Left lung (tissue), 10 donors: ENCODE results near the gene CSNK2A1. TPM values are rescaled to one million over a fixed set of nuclear protein-coding genes. Genes with fewer than 3 reads are reported as not detected.

Experiments used
- ATAC-seq: fragments of 200-7000 bp; cut with Tn5 transposase; one replicate; pipeline ENCODE4 v1.9.1; 2020; ENCODE audit warnings: moderate library complexity
- DNase-seq, 4 donors: peaks; one replicate each; pipeline ENCODE4 v3.0.0-alpha.2; 2013 to 2020
- H3K27ac ChIP-seq, 2 donors: fragments of 200-600 bp; sonication (generic) in 1 of 2; one replicate each; pipeline versions ENCODE4 v1.5.0 to v1.8.0; 2020 to 2021
- H3K27me3 ChIP-seq, 2 donors: fragments of 200-600 bp; sonication (generic) in 1 of 2; one replicate each; pipeline versions ENCODE4 v1.5.0 to v1.8.0; 2020 to 2021
- H3K36me3 ChIP-seq, 2 donors: fragments of 200-600 bp; sonication (generic) in 1 of 2; one replicate each; pipeline versions ENCODE4 v1.5.0 to v1.8.0; 2020 to 2021
- H3K4me1 ChIP-seq, 2 donors: fragments of 200-600 bp; one replicate each; pipeline ENCODE4 v1.8.0; 2021
- H3K4me3 ChIP-seq, 2 donors: fragments of 200-600 bp; sonication (generic) in 1 of 2; one replicate each; pipeline versions ENCODE4 v1.5.0 to v1.8.0; 2020 to 2021; ENCODE audit warnings: mild to moderate bottlenecking in 1 of 2
- H3K9me3 ChIP-seq, 2 donors: fragments of 200-600 bp; sonication (generic) in 1 of 2; one replicate each; pipeline versions ENCODE4 v1.5.0 to v1.8.0; 2020 to 2021
- CTCF ChIP-seq, 2 donors: fragments of 200-600 bp; sonication (generic) in 1 of 2; IDR thresholded peaks; one replicate each; pipeline versions ENCODE4 v1.5.0 to v1.8.0; 2021; ENCODE audit warnings: antibody characterized with exemption in 2 of 2
- intact Hi-C, 2 donors: fragments of 100-400 bp; cut with DNase I; formaldehyde crosslinking; loops; one replicate each; pipeline versions ENCODE4 v1.11.2 to v1.14.2; 2022
- polyA plus RNA-seq, 6 donors: library from polyadenylated mRNA; unstranded; fragments of 120-200 nt; gene quantifications; one replicate each; pipeline ENCODE4 v1.2.1, GENCODE V29; 2013; ENCODE audit not compliant: insufficient read length in 6 of 6
- total RNA-seq, 2 donors: library from RNA; stranded (reverse); fragmentation: NEBNext Ultra II Directional; extraction: Animal tissue kit (Norgen Biotek cat#: 25700); gene quantifications; one replicate each; pipeline ENCODE4 v1.2.1, GENCODE V29; 2021
- donor health status: DM: no; HTN: yes; CAD: no.
- donor health status: DM: no; HTN: no; CAD: no.

The CSNK2A1 gene
- total and polyA plus RNA-seq, 8 donors, result 78.5 to 157 (median 133) TPM

DNA sequence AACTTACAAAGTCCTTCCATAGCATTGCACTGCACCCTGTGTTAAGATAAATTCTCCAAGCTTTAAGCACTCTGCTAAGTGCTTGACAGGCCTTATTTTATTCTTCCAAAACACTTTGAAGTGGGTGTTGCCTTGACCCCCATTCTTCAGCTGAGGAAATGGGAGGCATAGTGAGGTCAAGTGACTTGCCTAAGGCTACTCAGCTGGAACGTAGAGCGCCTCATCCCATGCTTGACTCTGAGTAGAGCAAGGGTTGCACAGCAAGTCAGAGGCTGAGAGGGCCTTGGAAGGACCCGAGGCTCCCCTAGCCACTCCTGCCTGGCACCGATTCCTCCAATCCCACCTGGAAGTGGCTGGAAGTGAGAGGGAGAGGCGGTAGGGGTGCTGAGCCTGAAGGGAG lies 19.6 kb upstream of the CSNK2A1 start:
- intact Hi-C loops, result loop anchor here in 1 of 2 donors (5.0 kb wide), 2 partner anchors 79 to 174 kb away; no protein-coding TSS in a partner anchor
- no peak overlapping the region for H3K27ac ChIP-seq
- no peaks in the 10 kb centered on the region for H3K9me3 ChIP-seq
- peaks cover 0 to 23% of the 10 kb centered on the region in 2 donors for H3K27me3 ChIP-seq
- no peaks in the 10 kb centered on the region for H3K36me3 ChIP-seq
- H3K4me1 ChIP-seq, result no peaks in the 10 kb centered on the region
- no peak for TF ChIP-seq CTCF (IDR thresholded peaks at IDR 0.05)
- DNase-seq (no peak), ATAC-seq (no peak)
- H3K4me3 ChIP-seq, result no peak overlapping the region

GRCh38 chr20:562232-562897 lies 18.8 kb upstream of the CSNK2A1 start:
- DNase-seq, result no peak
- Histone ChIP-seq H3K36me3 (no peaks in the 10 kb centered on the region), H3K4me1 (no peaks in the 10 kb centered on the region), H3K27ac (no peak overlapping the region), H3K4me3 (no peak overlapping the region), H3K9me3 (no peaks in the 10 kb centered on the region), H3K27me3 (peaks cover 0 to 14% of the 10 kb centered on the region in 2 donors)
- TF ChIP-seq CTCF (IDR thresholded peaks at IDR 0.05), result no peak
- no peak for ATAC-seq
- intact Hi-C loops, result loop anchor here in 1 of 2 donors (5.0 kb wide), 2 partner anchors 80 to 175 kb away; no protein-coding TSS in a partner anchor

GRCh38 chr20:561437-562231 lies 18.0 kb upstream of the CSNK2A1 start:
- no peaks in the 10 kb centered on the region for H3K4me1 ChIP-seq
- peaks cover 0 to 7% of the 10 kb centered on the region in 2 donors for H3K27me3 ChIP-seq
- peak; percentile 94 for ATAC-seq
- DNase-seq, result peak in 3 of 4 donors; percentile 41 to 74 (median 42)
- no peaks in the 10 kb centered on the region for H3K9me3 ChIP-seq
- no peaks in the 10 kb centered on the region for H3K36me3 ChIP-seq
- no peak overlapping the region for H3K4me3 ChIP-seq
- H3K27ac ChIP-seq, result no peak overlapping the region
- intact Hi-C loops, result loop anchor here in 1 of 2 donors (5.0 kb wide), 2 partner anchors 81 to 176 kb away; no protein-coding TSS in a partner anchor
- peak; percentile 87 to 96 for TF ChIP-seq CTCF (IDR thresholded peaks at IDR 0.05)

DNA sequence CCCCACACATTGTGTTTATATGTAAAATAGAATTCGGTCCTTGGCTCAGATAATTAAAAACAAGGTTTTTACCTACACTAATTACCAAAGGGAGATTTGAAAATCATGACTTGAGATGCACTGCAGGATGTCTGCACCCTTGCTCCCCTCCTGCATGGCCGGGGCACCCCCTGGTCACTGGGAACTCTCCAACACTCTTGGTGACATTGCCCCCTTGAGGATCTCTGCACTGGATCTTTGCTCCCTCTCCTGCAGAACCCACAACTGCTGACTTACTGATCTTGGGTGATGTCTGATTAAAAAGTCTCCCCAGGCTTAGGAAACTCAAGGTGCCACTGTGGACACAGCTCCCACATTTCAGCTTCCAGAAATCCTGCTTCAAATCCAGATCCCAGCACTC lies 17.1 kb upstream of the CSNK2A1 start:
- peaks cover 0 to 5% of the 10 kb centered on the region in 2 donors for H3K27me3 ChIP-seq
- intact Hi-C loops, result loop anchor here in 1 of 2 donors (5.0 kb wide), 2 partner anchors 82 to 177 kb away; no protein-coding TSS in a partner anchor
- TF ChIP-seq CTCF (IDR thresholded peaks at IDR 0.05), result no peak
- no peak for ATAC-seq
- no peaks in the 10 kb centered on the region for H3K9me3 ChIP-seq
- no peak overlapping the region for H3K4me3 ChIP-seq
- no peaks in the 10 kb centered on the region for H3K4me1 ChIP-seq
- no peaks in the 10 kb centered on the region for H3K36me3 ChIP-seq
- no peak for DNase-seq
- H3K27ac ChIP-seq, result no peak overlapping the region

DNA sequence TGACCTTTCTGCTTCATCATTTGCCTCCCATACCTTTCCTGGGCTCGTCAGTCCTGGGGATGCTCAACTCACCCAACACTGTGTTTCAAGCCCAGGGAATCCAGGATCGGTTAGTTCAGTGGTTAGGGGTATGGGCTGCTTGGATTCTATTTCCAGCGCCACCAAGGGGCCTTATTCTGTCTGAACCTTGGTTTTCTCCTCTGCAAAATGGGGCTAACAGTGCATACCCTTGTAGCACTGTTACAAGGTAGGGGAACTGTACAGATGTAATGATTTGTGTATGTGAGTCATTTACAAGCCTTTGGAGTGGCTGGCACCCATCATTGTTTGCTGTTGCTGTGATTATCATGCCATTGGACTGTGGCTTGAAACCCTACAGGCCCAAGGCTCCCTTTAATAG lies 14.5 kb upstream of the CSNK2A1 start:
- TF ChIP-seq CTCF (IDR thresholded peaks at IDR 0.05), result no peak
- Histone ChIP-seq H3K4me1 (no peaks in the 10 kb centered on the region), H3K27me3 (peaks cover 0 to 20% of the 10 kb centered on the region in 2 donors), H3K36me3 (no peaks in the 10 kb centered on the region), H3K9me3 (no peaks in the 10 kb centered on the region), H3K27ac (no peak overlapping the region), H3K4me3 (no peak overlapping the region)
- no peak for DNase-seq
- no peak for ATAC-seq
- intact Hi-C loops, result no loop called here
